ENCODE data around the gene CD40. TPM values are rescaled to one million over a fixed set of nuclear protein-coding genes. Genes with fewer than 3 reads are reported as not detected.
A peak's percentile ranks its signal among the peaks of the same experiment; 100 is the strongest.

Gene CD40
- total RNA-seq, 5 donors from 2014 or later (not counting 1 experiment from before 2014, with no cell fraction given) = 1.5 to 9.6 (median 5.9) TPM

- no peak overlapping the region for H3K4me3 Mint-ChIP-seq
- H3K4me3 ChIP-seq (ENCODE audit: control insufficient read depth in 1 of 2, extremely low read depth in 1 of 2, low read length in 1 of 2) = no peak overlapping the region
- H3K4me1 ChIP-seq (ENCODE audit: control insufficient read depth in 1 of 2, extremely low read depth in 1 of 2, insufficient read depth in 2 of 2, low read length in 2 of 2) = no peaks in the 10 kb centered on the region
- H3K9me3 ChIP-seq = no peaks in the 10 kb centered on the region
- peaks cover 26 to 27% of the 10 kb centered on the region in 2 donors for H3K27me3 Mint-ChIP-seq
- H3K9me3 Mint-ChIP-seq = no peaks in the 10 kb centered on the region
- no peak overlapping the region for H3K27ac Mint-ChIP-seq
- ATAC-seq (replicated peaks in 1 of 4) (no peak), DNase-seq (no peak)
- H3K36me3 Mint-ChIP-seq = no peaks in the 10 kb centered on the region
- ChIA-PET CTCF (no interaction called here), POLR2A (no interaction called here)
- peaks cover 0 to 22% of the 10 kb centered on the region in 2 experiments for H3K27me3 ChIP-seq (replicated peaks in 1 of 2; ENCODE audit: control insufficient read depth in 2 of 2, extremely low read depth in 1 of 2, insufficient read depth in 2 of 2, low read length in 1 of 2)
- WGBS (ENCODE audit: insufficient coverage) = no CpG with 5 or more reads among the region's 3 CpGs
- H3K36me3 ChIP-seq (ENCODE audit: control insufficient read depth in 2 of 2, extremely low read depth in 1 of 2, insufficient read depth in 1 of 2, low read length in 1 of 2) = no peaks in the 10 kb centered on the region
- no peak overlapping the region for H3K27ac ChIP-seq (ENCODE audit: low read length)
- no peaks in the 10 kb centered on the region for H3K4me1 Mint-ChIP-seq
Measured at GRCh38 chr20:46145713-46146112, 27.6 kb downstream of the CD40 start.

GRCh38 chr20:46148313-46149208 lies 30.4 kb downstream of the CD40 start:
- H3K9me3 Mint-ChIP-seq = no peaks in the 10 kb centered on the region
- H3K27me3 Mint-ChIP-seq = peaks cover 7 to 11% of the 10 kb centered on the region in 2 donors
- no peak overlapping the region for H3K27ac Mint-ChIP-seq
- CTCF ChIA-PET = no interaction called here
- H3K36me3 Mint-ChIP-seq = no peaks in the 10 kb centered on the region
- no peak overlapping the region for H3K4me3 Mint-ChIP-seq
- ATAC-seq (replicated peaks in 1 of 4) (no peak), DNase-seq (no peak)
- H3K9me3 ChIP-seq = no peaks in the 10 kb centered on the region
- WGBS (ENCODE audit: insufficient coverage) = 74% methylated on average over 8 of the region's 14 CpGs
- no peaks in the 10 kb centered on the region for H3K36me3 ChIP-seq (ENCODE audit: control insufficient read depth in 2 of 2, extremely low read depth in 1 of 2, insufficient read depth in 1 of 2, low read length in 1 of 2)
- POLR2A ChIA-PET = no interaction called here
- no peaks in the 10 kb centered on the region for H3K4me1 Mint-ChIP-seq
- no peak overlapping the region for H3K4me3 ChIP-seq (ENCODE audit: control insufficient read depth in 1 of 2, extremely low read depth in 1 of 2, low read length in 1 of 2)
- H3K27ac ChIP-seq (ENCODE audit: low read length) = no peak overlapping the region
- no peaks in the 10 kb centered on the region for H3K4me1 ChIP-seq (ENCODE audit: control insufficient read depth in 1 of 2, extremely low read depth in 1 of 2, insufficient read depth in 2 of 2, low read length in 2 of 2)
- H3K27me3 ChIP-seq (replicated peaks in 1 of 2; ENCODE audit: control insufficient read depth in 2 of 2, extremely low read depth in 1 of 2, insufficient read depth in 2 of 2, low read length in 1 of 2) = peaks cover 0 to 36% of the 10 kb centered on the region in 2 experiments

GRCh38 chr20:46150943-46151342 lies 32.8 kb downstream of the CD40 start:
- no peaks in the 10 kb centered on the region for H3K9me3 ChIP-seq
- no peaks in the 10 kb centered on the region for H3K36me3 ChIP-seq (ENCODE audit: control insufficient read depth in 2 of 2, extremely low read depth in 1 of 2, insufficient read depth in 1 of 2, low read length in 1 of 2)
- H3K9me3 Mint-ChIP-seq = no peaks in the 10 kb centered on the region
- H3K27ac ChIP-seq (ENCODE audit: low read length) = no peak overlapping the region
- H3K4me1 Mint-ChIP-seq = no peaks in the 10 kb centered on the region
- H3K4me1 ChIP-seq (ENCODE audit: control insufficient read depth in 1 of 2, extremely low read depth in 1 of 2, insufficient read depth in 2 of 2, low read length in 2 of 2) = no peaks in the 10 kb centered on the region
- POLR2A ChIA-PET = no interaction called here
- no peak overlapping the region for H3K4me3 Mint-ChIP-seq
- no peak overlapping the region for H3K4me3 ChIP-seq (ENCODE audit: control insufficient read depth in 1 of 2, extremely low read depth in 1 of 2, low read length in 1 of 2)
- no peaks in the 10 kb centered on the region for H3K36me3 Mint-ChIP-seq
- peaks cover 14 to 25% of the 10 kb centered on the region in 2 donors for H3K27me3 Mint-ChIP-seq
- H3K27ac Mint-ChIP-seq = no peak overlapping the region
- peaks cover 3 to 33% of the 10 kb centered on the region in 2 experiments for H3K27me3 ChIP-seq (replicated peaks in 1 of 2; ENCODE audit: control insufficient read depth in 2 of 2, extremely low read depth in 1 of 2, insufficient read depth in 2 of 2, low read length in 1 of 2)
- no peak for ATAC-seq (replicated peaks in 1 of 4)
- no peak for DNase-seq
- CTCF ChIA-PET = interaction anchor here in 1 of 2 donors (0.8 kb wide), 1 partner anchor 10 kb away, joined by 5 read pairs; no protein-coding TSS in a partner anchor
- WGBS (ENCODE audit: insufficient coverage) = no CpG with 5 or more reads among the region's 5 CpGs

GRCh38 chr20:46151936-46152335 lies 33.8 kb downstream of the CD40 start:
- Mint-ChIP-seq H3K27me3 (peaks cover 15 to 31% of the 10 kb centered on the region in 2 donors), H3K36me3 (no peaks in the 10 kb centered on the region), H3K9me3 (no peaks in the 10 kb centered on the region), H3K27ac (no peak overlapping the region), H3K4me3 (no peak overlapping the region), H3K4me1 (no peaks in the 10 kb centered on the region)
- WGBS (ENCODE audit: insufficient coverage) = 44% methylated on average over 5 of the region's 7 CpGs
- Histone ChIP-seq H3K4me3 (ENCODE audit: control insufficient read depth in 1 of 2, extremely low read depth in 1 of 2, low read length in 1 of 2) (no peak overlapping the region), H3K4me1 (ENCODE audit: control insufficient read depth in 1 of 2, extremely low read depth in 1 of 2, insufficient read depth in 2 of 2, low read length in 2 of 2) (no peaks in the 10 kb centered on the region), H3K9me3 (no peaks in the 10 kb centered on the region), H3K27me3 (replicated peaks in 1 of 2; ENCODE audit: control insufficient read depth in 2 of 2, extremely low read depth in 1 of 2, insufficient read depth in 2 of 2, low read length in 1 of 2) (peaks cover 3 to 40% of the 10 kb centered on the region in 2 experiments), H3K27ac (ENCODE audit: low read length) (no peak overlapping the region), H3K36me3 (ENCODE audit: control insufficient read depth in 2 of 2, extremely low read depth in 1 of 2, insufficient read depth in 1 of 2, low read length in 1 of 2) (no peaks in the 10 kb centered on the region)
- DNase-seq = peak in 2 of 35 experiments; percentile 7 to 19
- no peak for ATAC-seq (replicated peaks in 1 of 4)
- POLR2A ChIA-PET = no interaction called here
- CTCF ChIA-PET = no interaction called here

- CTCF ChIA-PET = no interaction called here
- H3K36me3 ChIP-seq (ENCODE audit: control insufficient read depth in 2 of 2, extremely low read depth in 1 of 2, insufficient read depth in 1 of 2, low read length in 1 of 2) = no peaks in the 10 kb centered on the region
- H3K4me1 Mint-ChIP-seq = no peaks in the 10 kb centered on the region
- POLR2A ChIA-PET = no interaction called here
- no peaks in the 10 kb centered on the region for H3K4me1 ChIP-seq (ENCODE audit: control insufficient read depth in 1 of 2, extremely low read depth in 1 of 2, insufficient read depth in 2 of 2, low read length in 2 of 2)
- no peak overlapping the region for H3K4me3 Mint-ChIP-seq
- H3K4me3 ChIP-seq (ENCODE audit: control insufficient read depth in 1 of 2, extremely low read depth in 1 of 2, low read length in 1 of 2) = no peak overlapping the region
- H3K27me3 ChIP-seq (replicated peaks in 1 of 2; ENCODE audit: control insufficient read depth in 2 of 2, extremely low read depth in 1 of 2, insufficient read depth in 2 of 2, low read length in 1 of 2) = peaks cover 3 to 51% of the 10 kb centered on the region in 2 experiments
- 69% methylated on average over 31 of the region's 33 CpGs for WGBS (ENCODE audit: insufficient coverage)
- ATAC-seq (replicated peaks in 1 of 4) = no peak
- peaks cover 13 to 32% of the 10 kb centered on the region in 2 donors for H3K27me3 Mint-ChIP-seq
- no peak overlapping the region for H3K27ac Mint-ChIP-seq
- no peaks in the 10 kb centered on the region for H3K36me3 Mint-ChIP-seq
- H3K9me3 Mint-ChIP-seq = no peaks in the 10 kb centered on the region
- no peak overlapping the region for H3K27ac ChIP-seq (ENCODE audit: low read length)
- no peaks in the 10 kb centered on the region for H3K9me3 ChIP-seq
- DNase-seq = no peak
Measured at GRCh38 chr20:46152824-46153586, 34.9 kb downstream of the CD40 start.

- no peaks in the 10 kb centered on the region for H3K9me3 ChIP-seq
- Mint-ChIP-seq H3K27me3 (peaks cover 20 to 37% of the 10 kb centered on the region in 2 donors), H3K36me3 (no peaks in the 10 kb centered on the region), H3K9me3 (no peaks in the 10 kb centered on the region), H3K4me1 (no peaks in the 10 kb centered on the region), H3K27ac (no peak overlapping the region), H3K4me3 (no peak overlapping the region)
- DNase-seq (no peak), ATAC-seq (replicated peaks in 1 of 4) (no peak)
- no peak overlapping the region for H3K4me3 ChIP-seq (ENCODE audit: control insufficient read depth in 1 of 2, extremely low read depth in 1 of 2, low read length in 1 of 2)
- no peaks in the 10 kb centered on the region for H3K36me3 ChIP-seq (ENCODE audit: control insufficient read depth in 2 of 2, extremely low read depth in 1 of 2, insufficient read depth in 1 of 2, low read length in 1 of 2)
- WGBS (ENCODE audit: insufficient coverage) = 100% methylated on average over 1 of the region's 5 CpGs
- H3K4me1 ChIP-seq (ENCODE audit: control insufficient read depth in 1 of 2, extremely low read depth in 1 of 2, insufficient read depth in 2 of 2, low read length in 2 of 2) = no peaks in the 10 kb centered on the region
- CTCF ChIA-PET = no interaction called here
- POLR2A ChIA-PET = no interaction called here
- H3K27ac ChIP-seq (ENCODE audit: low read length) = no peak overlapping the region
- peaks cover 3 to 50% of the 10 kb centered on the region in 2 experiments for H3K27me3 ChIP-seq (replicated peaks in 1 of 2; ENCODE audit: control insufficient read depth in 2 of 2, extremely low read depth in 1 of 2, insufficient read depth in 2 of 2, low read length in 1 of 2)
Measured at GRCh38 chr20:46154305-46154704, 36.2 kb downstream of the CD40 start.
